Stimulated activated naive CD8-positive, alpha-beta T cell treated with anti-CD3 and anti-CD28 coated beads, Interleukin-15, amount 100 ng/mL, for 72 hours (primary cell): ENCODE measurements around the gene SLC8A1.

Source experiments
- ATAC-seq: fragments of 150-1000 bp; cut with Tn5 transposase; 2 replicates; pipeline ENCODE4 v1.10.0; 2021; ENCODE audit warnings: mild to moderate bottlenecking, moderate library complexity
- DNase-seq, 2 donors: peaks; one replicate each; pipeline ENCODE4 v3.0.0; 2021 to 2022
- H3K27ac Mint-ChIP-seq, 2 donors: one replicate each; pipeline ENCODE4 v1.8.0; 2022; ENCODE audit warnings: mild to moderate bottlenecking in 2 of 2, mixed read lengths in 2 of 2, moderate library complexity in 2 of 2
- H3K27me3 Mint-ChIP-seq: one replicate; pipeline ENCODE4 v1.8.0; 2022; ENCODE audit warnings: mixed read lengths
- H3K4me1 Mint-ChIP-seq: one replicate; pipeline ENCODE4 v1.8.0; 2022; ENCODE audit warnings: mild to moderate bottlenecking, mixed read lengths
- H3K4me3 Mint-ChIP-seq, 2 donors: one replicate each; pipeline ENCODE4 v1.8.0; 2022; ENCODE audit warnings: mild to moderate bottlenecking in 2 of 2, mixed read lengths in 2 of 2, moderate library complexity in 1 of 2
- H3K9me3 Mint-ChIP-seq, 2 donors: one replicate each; pipeline ENCODE4 v1.8.0; 2022; ENCODE audit warnings: mixed read lengths in 2 of 2

The SLC8A1 gene

GRCh38 chr2:40394031-40394430 lies 57.9 kb downstream of the SLC8A1 start:
- Mint-ChIP-seq H3K4me1 (no peaks in the 10 kb centered on the region), H3K4me3 (no peak overlapping the region), H3K9me3 (no peaks in the 10 kb centered on the region), H3K27me3 (no peaks in the 10 kb centered on the region), H3K27ac (no peak overlapping the region)
- no peak for ATAC-seq
- no peak for DNase-seq

DNA sequence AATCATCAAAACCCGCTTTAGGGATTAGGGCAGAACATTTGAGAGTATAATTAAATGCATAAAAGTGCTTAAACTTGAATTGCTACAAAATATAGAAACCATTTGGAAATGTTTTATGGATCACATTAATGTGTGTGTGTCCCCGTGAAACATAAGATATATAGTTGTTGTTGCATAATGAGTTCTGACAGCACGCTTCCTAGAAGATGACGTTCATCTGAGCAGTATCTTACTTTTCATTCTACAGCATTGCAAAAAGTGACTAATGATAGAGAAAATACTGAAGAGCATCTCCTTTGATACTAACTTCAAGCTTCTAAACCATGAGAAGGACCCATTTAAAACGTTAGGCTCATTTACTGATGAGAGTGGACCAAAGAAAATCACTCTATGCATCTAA lies 63.7 kb downstream of the SLC8A1 start:
- Mint-ChIP-seq H3K4me1 (no peaks in the 10 kb centered on the region), H3K9me3 (no peaks in the 10 kb centered on the region), H3K27ac (no peak overlapping the region), H3K27me3 (no peaks in the 10 kb centered on the region), H3K4me3 (no peak overlapping the region)
- DNase-seq, result no peak
- no peak for ATAC-seq

DNA sequence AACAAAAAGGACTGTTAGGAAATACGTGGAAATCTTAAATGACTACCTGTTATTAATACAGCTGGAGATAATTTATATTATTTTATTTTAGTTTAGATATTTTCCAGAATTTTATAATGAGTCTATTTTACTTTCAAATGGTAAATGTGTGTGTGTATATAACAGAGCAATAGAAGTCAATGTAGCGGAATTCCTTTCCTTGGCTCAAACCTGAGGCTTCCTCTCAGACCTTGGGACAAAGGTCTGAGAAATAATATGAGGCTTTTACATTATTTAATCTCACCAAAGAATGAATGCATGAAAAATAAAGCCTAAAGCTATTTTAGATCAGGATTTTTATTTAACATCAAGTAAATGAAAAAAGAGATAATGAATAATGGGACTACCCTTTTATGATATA lies 65.7 kb downstream of the SLC8A1 start:
- no peak overlapping the region for H3K27ac Mint-ChIP-seq
- ATAC-seq (no peak), DNase-seq (no peak)
- no peak overlapping the region for H3K4me3 Mint-ChIP-seq
- H3K27me3 Mint-ChIP-seq, result no peaks in the 10 kb centered on the region
- peaks cover 8 to 9% of the 10 kb centered on the region in 2 donors for H3K9me3 Mint-ChIP-seq
- no peaks in the 10 kb centered on the region for H3K4me1 Mint-ChIP-seq

- Mint-ChIP-seq H3K4me3 (no peak overlapping the region), H3K27ac (no peak overlapping the region), H3K4me1 (no peaks in the 10 kb centered on the region), H3K9me3 (peaks cover 9 to 12% of the 10 kb centered on the region in 2 donors), H3K27me3 (no peaks in the 10 kb centered on the region)
- ATAC-seq, result no peak
- DNase-seq, result no peak
Observed at GRCh38 chr2:40384714-40385113, 67.2 kb downstream of the SLC8A1 start.

- H3K27me3 Mint-ChIP-seq, result no peaks in the 10 kb centered on the region
- no peaks in the 10 kb centered on the region for H3K4me1 Mint-ChIP-seq
- no peak overlapping the region for H3K27ac Mint-ChIP-seq
- DNase-seq (no peak), ATAC-seq (no peak)
- H3K4me3 Mint-ChIP-seq, result no peak overlapping the region
- H3K9me3 Mint-ChIP-seq, result peaks cover 9 to 12% of the 10 kb centered on the region in 2 donors
Observed at GRCh38 chr2:40384233-40384632, 67.7 kb downstream of the SLC8A1 start.

DNA sequence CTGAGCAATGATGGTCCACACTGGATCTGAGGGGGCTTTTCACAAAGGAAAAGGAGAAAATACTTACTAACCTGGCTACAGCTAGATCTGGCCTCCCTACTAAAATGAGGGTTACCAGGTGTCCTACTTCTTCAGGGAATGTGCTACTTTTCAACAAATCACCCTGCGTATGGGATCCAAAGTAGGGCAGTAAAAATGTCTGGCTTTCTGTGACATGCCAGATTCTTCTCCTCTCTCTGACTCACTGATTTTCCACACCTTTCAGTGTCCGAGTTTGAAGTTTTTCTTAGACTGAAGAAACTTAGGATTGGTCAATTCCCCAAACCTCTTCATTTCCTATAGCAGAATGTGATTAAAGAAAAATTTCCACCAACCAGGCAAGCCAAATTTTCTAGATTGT lies 71.2 kb downstream of the SLC8A1 start:
- DNase-seq (no peak), ATAC-seq (no peak)
- no peak overlapping the region for H3K4me3 Mint-ChIP-seq
- H3K4me1 Mint-ChIP-seq, result no peaks in the 10 kb centered on the region
- H3K9me3 Mint-ChIP-seq, result peaks cover 9 to 12% of the 10 kb centered on the region in 2 donors
- H3K27me3 Mint-ChIP-seq, result no peaks in the 10 kb centered on the region
- no peak overlapping the region for H3K27ac Mint-ChIP-seq

GRCh38 chr2:40380041-40380440 lies 71.8 kb downstream of the SLC8A1 start:
- H3K27ac Mint-ChIP-seq, result no peak overlapping the region
- H3K9me3 Mint-ChIP-seq, result peaks cover 9 to 12% of the 10 kb centered on the region in 2 donors
- DNase-seq (no peak), ATAC-seq (no peak)
- H3K4me1 Mint-ChIP-seq, result no peaks in the 10 kb centered on the region
- no peak overlapping the region for H3K4me3 Mint-ChIP-seq
- no peaks in the 10 kb centered on the region for H3K27me3 Mint-ChIP-seq

DNA sequence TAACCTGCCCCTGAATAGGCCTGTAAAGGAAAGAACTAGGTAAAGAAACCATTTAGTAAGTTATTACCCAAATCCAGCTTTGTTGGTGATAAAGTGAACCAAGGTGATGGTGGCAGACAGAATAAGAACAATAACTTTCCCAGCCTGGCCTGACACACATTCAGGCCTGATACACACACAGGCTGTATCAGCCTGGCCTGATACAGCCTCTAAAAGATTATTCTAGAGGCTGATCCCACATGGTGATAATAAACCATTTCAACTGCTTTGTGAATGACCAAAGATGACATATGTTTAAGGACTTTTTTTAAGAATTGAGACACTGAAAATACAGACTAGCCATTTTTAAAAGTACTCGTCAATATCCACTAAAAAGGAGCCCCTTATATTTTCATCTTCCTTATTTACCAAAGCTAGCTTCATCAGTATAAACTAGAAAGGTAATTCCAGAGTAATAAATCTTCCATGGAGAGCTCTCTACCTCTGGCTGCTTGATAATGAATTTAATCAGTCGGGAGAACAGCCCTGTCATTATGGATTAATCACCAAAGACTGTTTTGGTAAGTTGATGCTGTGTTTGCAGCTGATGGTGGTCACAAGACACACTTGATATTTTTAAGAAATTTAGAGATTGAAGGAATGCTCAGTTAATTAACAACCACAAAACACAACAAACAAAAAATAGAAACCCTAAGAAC lies 77.2 kb downstream of the SLC8A1 start:
- Mint-ChIP-seq H3K27ac (no peak overlapping the region), H3K4me1 (no peaks in the 10 kb centered on the region), H3K4me3 (no peak overlapping the region), H3K9me3 (no peaks in the 10 kb centered on the region), H3K27me3 (no peaks in the 10 kb centered on the region)
- DNase-seq, result no peak
- ATAC-seq, result no peak

DNA sequence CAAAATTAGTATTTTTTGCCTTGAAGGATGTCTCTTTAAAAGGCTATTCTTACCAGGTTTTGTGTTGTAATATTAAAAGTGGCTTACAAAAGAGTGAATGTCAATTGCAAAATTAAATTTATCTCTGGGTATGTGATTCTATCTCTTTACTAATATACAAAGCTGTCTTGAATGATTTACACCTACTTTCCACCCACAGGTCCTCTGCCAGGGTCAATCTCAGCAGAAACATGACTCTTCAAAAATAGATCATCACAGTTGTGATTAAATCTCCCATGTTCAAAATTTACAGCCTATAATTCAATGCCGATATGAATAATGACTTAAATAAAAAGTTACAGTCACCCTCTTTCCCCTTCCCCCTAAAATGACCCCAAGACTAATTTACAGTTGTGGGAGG lies 78.8 kb downstream of the SLC8A1 start:
- no peak for DNase-seq
- H3K4me1 Mint-ChIP-seq, result no peaks in the 10 kb centered on the region
- H3K4me3 Mint-ChIP-seq, result no peak overlapping the region
- no peak for ATAC-seq
- H3K9me3 Mint-ChIP-seq, result no peaks in the 10 kb centered on the region
- H3K27me3 Mint-ChIP-seq, result no peaks in the 10 kb centered on the region
- H3K27ac Mint-ChIP-seq, result no peak overlapping the region

DNA sequence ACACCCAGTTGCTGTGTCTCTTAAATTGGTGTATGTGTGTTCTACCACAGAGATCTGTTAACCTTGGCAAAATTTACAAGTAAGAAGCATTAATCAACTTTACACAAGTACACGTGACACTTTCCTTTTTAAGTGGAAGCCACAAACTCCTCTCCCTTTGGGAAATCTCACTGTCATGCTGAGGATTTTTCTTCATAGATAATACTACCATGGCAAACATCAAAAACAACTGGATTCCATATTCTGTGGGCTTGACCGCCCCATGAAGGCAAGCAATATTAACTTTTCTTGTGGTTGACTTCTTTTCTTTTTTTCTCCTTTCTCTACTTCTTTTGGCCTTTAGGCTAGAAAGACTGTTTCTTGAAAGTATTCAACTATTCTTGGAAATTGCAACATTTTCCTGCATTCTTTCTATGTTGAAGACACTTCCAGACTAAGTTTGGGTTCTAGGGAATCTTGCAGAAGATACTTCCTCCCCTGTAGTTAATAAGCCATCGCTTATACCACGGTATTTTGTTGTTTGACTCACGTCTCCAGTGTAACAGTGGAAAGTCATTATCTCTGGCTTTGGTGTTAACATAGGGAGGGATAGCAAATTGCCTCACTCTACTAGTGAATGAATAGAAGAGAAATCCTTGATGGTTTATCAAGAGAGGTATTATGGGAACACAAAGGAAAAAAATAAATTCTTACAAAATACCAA lies 79.5 kb downstream of the SLC8A1 start:
- Mint-ChIP-seq H3K27ac (no peak overlapping the region), H3K9me3 (no peaks in the 10 kb centered on the region), H3K4me1 (no peaks in the 10 kb centered on the region), H3K4me3 (no peak overlapping the region), H3K27me3 (no peaks in the 10 kb centered on the region)
- DNase-seq (no peak), ATAC-seq (no peak)

DNA sequence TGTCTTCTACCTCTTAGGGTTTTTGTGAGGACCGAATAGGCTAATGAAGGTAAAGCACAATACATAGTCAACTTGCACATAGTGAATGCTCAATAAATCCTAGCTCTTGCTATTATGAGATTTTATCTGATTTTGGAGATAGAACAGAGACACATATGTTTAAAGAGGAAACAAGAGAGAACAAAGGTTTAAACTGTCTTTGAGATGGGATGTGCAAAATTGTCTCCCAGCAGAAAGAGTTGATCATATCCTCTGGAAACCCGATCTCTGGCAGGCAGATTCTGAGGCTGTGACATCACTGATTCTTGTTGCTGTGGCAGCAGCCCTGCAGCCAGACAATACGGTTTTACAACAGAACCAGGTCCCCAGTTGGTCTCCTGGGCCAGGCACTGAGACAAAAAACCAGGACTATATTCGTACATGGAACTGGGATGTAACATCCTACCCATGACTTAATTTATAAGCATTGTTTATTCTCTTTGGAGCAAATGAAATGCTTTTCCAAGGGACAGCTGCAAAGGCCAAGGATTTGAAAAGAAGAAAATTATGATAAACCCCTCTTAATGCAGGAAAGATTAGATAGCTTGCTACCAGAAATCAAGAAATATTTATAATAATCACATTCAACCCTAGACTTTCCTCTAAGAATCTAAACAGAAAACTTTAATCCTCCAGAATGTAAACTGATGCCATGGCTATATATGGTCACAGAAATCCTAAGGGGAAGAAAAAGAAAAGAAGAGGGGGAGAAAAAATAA lies 80.2 kb downstream of the SLC8A1 start:
- no peak overlapping the region for H3K27ac Mint-ChIP-seq
- no peaks in the 10 kb centered on the region for H3K9me3 Mint-ChIP-seq
- no peaks in the 10 kb centered on the region for H3K27me3 Mint-ChIP-seq
- no peak overlapping the region for H3K4me3 Mint-ChIP-seq
- DNase-seq, result no peak
- no peaks in the 10 kb centered on the region for H3K4me1 Mint-ChIP-seq
- no peak for ATAC-seq

- Mint-ChIP-seq H3K27me3 (no peaks in the 10 kb centered on the region), H3K27ac (no peak overlapping the region), H3K9me3 (no peaks in the 10 kb centered on the region), H3K4me3 (no peak overlapping the region), H3K4me1 (no peaks in the 10 kb centered on the region)
- no peak for DNase-seq
- ATAC-seq, result no peak
Observed at GRCh38 chr2:40370007-40370395, 81.9 kb downstream of the SLC8A1 start.

- no peak for ATAC-seq
- Mint-ChIP-seq H3K27ac (no peak overlapping the region), H3K4me3 (no peak overlapping the region), H3K27me3 (no peaks in the 10 kb centered on the region), H3K9me3 (no peaks in the 10 kb centered on the region), H3K4me1 (no peaks in the 10 kb centered on the region)
- no peak for DNase-seq
Observed at GRCh38 chr2:40369267-40370006, 82.5 kb downstream of the SLC8A1 start.

DNA sequence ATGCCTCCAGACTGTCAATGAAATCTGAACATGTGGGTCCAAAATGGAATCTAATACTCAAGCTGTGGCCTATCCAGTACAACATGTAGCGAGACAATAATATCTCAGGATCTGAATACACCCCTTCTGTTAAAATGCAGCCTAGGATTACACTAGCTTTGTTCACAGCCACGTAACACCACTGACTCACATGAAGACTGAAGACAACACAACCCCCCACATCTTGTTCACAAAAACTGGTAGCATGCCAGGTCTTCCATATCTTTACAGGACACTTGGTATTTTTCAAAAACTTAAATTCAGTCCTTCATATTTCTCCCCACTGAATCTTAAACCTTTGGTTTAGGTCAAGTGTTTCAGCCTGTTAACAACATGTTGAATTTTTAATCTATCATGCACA lies 84.2 kb downstream of the SLC8A1 start:
- H3K4me1 Mint-ChIP-seq, result no peaks in the 10 kb centered on the region
- ATAC-seq, result no peak
- H3K27me3 Mint-ChIP-seq, result no peaks in the 10 kb centered on the region
- H3K27ac Mint-ChIP-seq, result no peak overlapping the region
- H3K9me3 Mint-ChIP-seq, result no peaks in the 10 kb centered on the region
- DNase-seq, result no peak
- H3K4me3 Mint-ChIP-seq, result no peak overlapping the region

DNA sequence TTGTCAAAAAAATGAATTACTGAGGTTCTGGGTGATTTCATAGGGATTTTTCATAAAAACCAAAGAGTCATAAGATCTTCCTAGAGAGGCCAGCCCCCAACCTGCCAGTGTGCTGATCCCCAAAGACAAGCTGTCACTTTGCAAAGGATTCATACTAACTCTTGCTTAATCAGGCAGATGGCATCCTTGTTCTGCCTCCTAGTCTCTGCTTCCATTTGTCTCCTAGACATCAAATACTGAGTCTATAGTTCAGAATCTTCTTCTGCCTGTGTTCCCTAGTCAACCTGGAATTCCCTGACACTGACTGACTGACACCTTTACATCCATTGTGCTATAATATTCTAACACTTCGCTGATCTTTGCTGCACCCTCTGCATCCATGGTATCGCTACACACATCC lies 84.9 kb downstream of the SLC8A1 start:
- Mint-ChIP-seq H3K27me3 (no peaks in the 10 kb centered on the region), H3K27ac (no peak overlapping the region), H3K9me3 (no peaks in the 10 kb centered on the region), H3K4me1 (no peaks in the 10 kb centered on the region), H3K4me3 (no peak overlapping the region)
- DNase-seq, result no peak
- no peak for ATAC-seq
